GM23338 (cell line): ENCODE results near the gene PSMD6. TPM values are rescaled to one million over a fixed set of nuclear protein-coding genes. Genes with fewer than 3 reads are reported as not detected.

Source experiments
- ATAC-seq: fragments of 200-7000 bp; cut with Tn5 transposase; 3 replicates; pipeline ENCODE4 v1.9.1; 2020
- DNase-seq: peaks from one replicate; pipeline ENCODE4 v3.0.0-alpha.2; 2015; ENCODE audit warnings: low spot score
- H2AFZ ChIP-seq: fragments of 200-600 bp; sonication (generic); 2 replicates; pipeline ENCODE4 v1.8.0; 2016; ENCODE audit warnings: antibody characterized with exemption, mild to moderate bottlenecking, moderate library complexity
- H3F3A ChIP-seq: fragments of 200-600 bp; sonication (generic); replicated peaks from 2 replicates; pipeline ENCODE4 v1.8.0; 2017; ENCODE audit warnings: antibody characterized with exemption, mixed run types, low read depth
- H3K27ac ChIP-seq: fragments of 200-600 bp; sonication (generic); 2 replicates; pipeline ENCODE4 v1.6.1; 2016; ENCODE audit warnings: low read depth
- H3K27me3 ChIP-seq: fragments of 200-600 bp; sonication (generic); 2 replicates; pipeline ENCODE4 v1.8.0; 2016; ENCODE audit warnings: mild to moderate bottlenecking, mixed run types, moderate library complexity; ENCODE audit not compliant: insufficient read depth
- H3K36me3 ChIP-seq: fragments of 200-600 bp; sonication (generic); 2 replicates; pipeline ENCODE4 v1.8.0; 2016; ENCODE audit warnings: mild to moderate bottlenecking; ENCODE audit not compliant: insufficient read depth
- H3K4me1 ChIP-seq: fragments of 200-600 bp; sonication (generic); 2 replicates; pipeline ENCODE4 v1.8.0; 2016; ENCODE audit warnings: mild to moderate bottlenecking, moderate library complexity; ENCODE audit not compliant: insufficient read depth
- H3K4me2 ChIP-seq: fragments of 200-600 bp; sonication (generic); 2 replicates; pipeline ENCODE4 v1.7.1; 2017; ENCODE audit warnings: mixed run types
- H3K4me3 ChIP-seq: fragments of 200-600 bp; sonication (generic); 2 replicates; pipeline ENCODE4 v1.6.1; 2016; ENCODE audit warnings: mixed run types
- H3K79me2 ChIP-seq: fragments of 200-600 bp; sonication (generic); replicated peaks from 2 replicates; pipeline ENCODE4 v1.8.0; 2017; ENCODE audit warnings: mild to moderate bottlenecking; ENCODE audit not compliant: insufficient read depth
- H3K9me2 ChIP-seq: fragments of 200-600 bp; sonication (generic); 2 replicates; pipeline ENCODE4 v1.8.0; 2017; ENCODE audit not compliant: insufficient read depth
- H4K20me1 ChIP-seq: fragments of 200-600 bp; sonication (generic); replicated peaks from 2 replicates; pipeline ENCODE4 v1.8.0; 2017; ENCODE audit warnings: mild to moderate bottlenecking; ENCODE audit not compliant: insufficient read depth
- H3K27ac Mint-ChIP-seq: 2 replicates; pipeline ENCODE4 v1.8.0; 2020; ENCODE audit warnings: inconsistent platforms, mild to moderate bottlenecking, moderate library complexity, mixed read lengths
- H3K27me3 Mint-ChIP-seq: 3 replicates; pipeline ENCODE4 v1.8.0; 2022; ENCODE audit warnings: low read depth, mild to moderate bottlenecking, moderate library complexity, mixed read lengths, inconsistent platforms; ENCODE audit not compliant: insufficient read depth, poor library complexity
- H3K36me3 Mint-ChIP-seq: 3 replicates; pipeline ENCODE4 v1.8.0; 2021; ENCODE audit warnings: low read depth, mild to moderate bottlenecking, inconsistent platforms, moderate library complexity, mixed read lengths
- H3K4me1 Mint-ChIP-seq: 3 replicates; pipeline ENCODE4 v1.8.0; 2020; ENCODE audit warnings: mild to moderate bottlenecking, inconsistent platforms, mixed read lengths
- H3K4me3 Mint-ChIP-seq: 3 replicates; pipeline ENCODE4 v1.8.0; 2021; ENCODE audit warnings: moderate library complexity, mild to moderate bottlenecking, inconsistent platforms, mixed read lengths
- H3K9me3 Mint-ChIP-seq: 3 replicates; pipeline ENCODE4 v1.8.0; 2020; ENCODE audit warnings: moderate library complexity, mild to moderate bottlenecking, inconsistent platforms, mixed read lengths
- JUNB ChIP-seq: IDR thresholded peaks from one replicate; pipeline ENCODE4 v1.6.1; 2016; ENCODE audit warnings: antibody characterized with exemption; ENCODE audit not compliant: unreplicated experiment
- NANOG ChIP-seq: IDR thresholded peaks from 2 replicates; pipeline ENCODE4 v1.6.1; 2016; ENCODE audit warnings: antibody characterized with exemption, borderline replicate concordance
- ZNF331 ChIP-seq: fragments of 250-450 bp; sonication (Bioruptor Pico); IDR thresholded peaks from 2 replicates; pipeline ENCODE4 v1.5.0; 2020; ENCODE audit warnings: low read depth, mild to moderate bottlenecking, moderate library complexity
- polyA plus RNA-seq: library from polyadenylated mRNA; unstranded; fragments of >200 nt; fragmentation: Nextera tagmentation; extraction: Ambion mirVana; gene quantifications from 2 replicates; pipeline ENCODE4 v1.2.1, GENCODE V29; 2016
- total RNA-seq: library from RNA; depleted of rRNA; stranded (reverse); fragments of >200 nt; shearing (Covaris generic); gene quantifications from 2 replicates; pipeline ENCODE4 v1.2.3, GENCODE V29; 2014
- TF ChIP-seq, protein P1 (sequence below), 2 experiments: fragments of 200-600 bp in 1 of 2; sonication (generic) in 1 of 2; conservative IDR thresholded peaks; 2 replicates each; pipeline versions ENCODE4 v1.5.1 to v1.6.1; 2016 to 2017; ENCODE audit warnings: antibody characterized with exemption in 2 of 2, low read depth in 2 of 2, mild to moderate bottlenecking in 2 of 2, moderate library complexity in 1 of 2
- TF ChIP-seq, protein P2 (sequence below): IDR thresholded peaks from one replicate; pipeline ENCODE4 v1.6.1; 2018; ENCODE audit warnings: antibody characterized with exemption; ENCODE audit not compliant: unreplicated experiment
- TF ChIP-seq, protein P3 (sequence below): fragments of 250-450 bp; sonication (Bioruptor Pico); IDR thresholded peaks from 2 replicates; pipeline ENCODE4 v1.5.0; 2020; ENCODE audit warnings: mild to moderate bottlenecking, moderate library complexity

Gene PSMD6
- total and polyA plus RNA-seq, 2 experiments from 2014 or later: 98.1 to 205 TPM

DNA sequence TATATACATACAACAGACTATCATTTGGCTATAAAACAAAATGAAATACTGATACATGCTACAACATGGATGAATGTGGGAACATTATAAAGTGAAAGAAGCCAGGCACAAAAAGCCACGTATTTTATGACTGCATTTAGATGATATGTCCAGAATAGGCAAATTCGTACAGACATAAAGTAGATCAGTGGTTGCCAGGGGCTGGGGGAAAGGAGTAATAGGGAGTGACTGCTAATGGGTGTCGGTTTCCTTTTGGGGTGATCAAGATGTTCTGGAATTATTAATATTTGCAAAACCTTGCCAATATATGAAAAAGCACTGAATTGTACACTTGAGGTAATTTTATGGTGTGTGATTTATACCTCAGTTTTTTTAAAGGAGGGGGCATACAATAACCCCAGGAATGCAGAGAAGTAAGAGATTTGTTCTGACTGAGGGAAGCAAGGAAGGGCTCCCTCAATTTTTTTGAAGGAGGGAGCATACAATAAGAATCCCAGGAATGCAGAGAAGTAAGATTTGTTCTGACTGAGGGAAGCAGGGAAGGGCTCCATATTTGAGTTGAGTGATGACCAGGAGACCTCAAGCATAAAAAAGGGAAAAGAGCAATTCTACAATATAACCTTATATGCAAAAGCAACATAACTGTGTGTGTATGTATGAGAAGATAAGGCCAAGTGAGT, 6.2 kb downstream of the PSMD6 start:
- no peak for ATAC-seq

More for the DNA sequence above, 6.2 kb downstream of the PSMD6 start:
- Mint-ChIP-seq H3K4me1 (peaks cover under 1% of the 10 kb centered on the region; the same call in 2 of the 3 replicates), H3K36me3 (peaks cover 77% of the 10 kb centered on the region), H3K9me3 (no peaks in the 10 kb centered on the region), H3K27ac (no peak overlapping the region), H3K27me3 (peaks cover 2% of the 10 kb centered on the region), H3K4me3 (no peak overlapping the region)
- no peaks in the 10 kb centered on the region for H3K27me3 ChIP-seq
- H3K4me2 ChIP-seq: no peak overlapping the region
- H3K4me3 ChIP-seq: no peak overlapping the region
- H3K27ac ChIP-seq: no peak overlapping the region
- TF ChIP-seq, protein P1, sequence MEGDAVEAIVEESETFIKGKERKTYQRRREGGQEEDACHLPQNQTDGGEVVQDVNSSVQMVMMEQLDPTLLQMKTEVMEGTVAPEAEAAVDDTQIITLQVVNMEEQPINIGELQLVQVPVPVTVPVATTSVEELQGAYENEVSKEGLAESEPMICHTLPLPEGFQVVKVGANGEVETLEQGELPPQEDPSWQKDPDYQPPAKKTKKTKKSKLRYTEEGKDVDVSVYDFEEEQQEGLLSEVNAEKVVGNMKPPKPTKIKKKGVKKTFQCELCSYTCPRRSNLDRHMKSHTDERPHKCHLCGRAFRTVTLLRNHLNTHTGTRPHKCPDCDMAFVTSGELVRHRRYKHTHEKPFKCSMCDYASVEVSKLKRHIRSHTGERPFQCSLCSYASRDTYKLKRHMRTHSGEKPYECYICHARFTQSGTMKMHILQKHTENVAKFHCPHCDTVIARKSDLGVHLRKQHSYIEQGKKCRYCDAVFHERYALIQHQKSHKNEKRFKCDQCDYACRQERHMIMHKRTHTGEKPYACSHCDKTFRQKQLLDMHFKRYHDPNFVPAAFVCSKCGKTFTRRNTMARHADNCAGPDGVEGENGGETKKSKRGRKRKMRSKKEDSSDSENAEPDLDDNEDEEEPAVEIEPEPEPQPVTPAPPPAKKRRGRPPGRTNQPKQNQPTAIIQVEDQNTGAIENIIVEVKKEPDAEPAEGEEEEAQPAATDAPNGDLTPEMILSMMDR (conservative IDR thresholded peaks at IDR 0.05; ENCODE audit: low read depth in 2 of 2): no peak
- TF ChIP-seq, protein P2, sequence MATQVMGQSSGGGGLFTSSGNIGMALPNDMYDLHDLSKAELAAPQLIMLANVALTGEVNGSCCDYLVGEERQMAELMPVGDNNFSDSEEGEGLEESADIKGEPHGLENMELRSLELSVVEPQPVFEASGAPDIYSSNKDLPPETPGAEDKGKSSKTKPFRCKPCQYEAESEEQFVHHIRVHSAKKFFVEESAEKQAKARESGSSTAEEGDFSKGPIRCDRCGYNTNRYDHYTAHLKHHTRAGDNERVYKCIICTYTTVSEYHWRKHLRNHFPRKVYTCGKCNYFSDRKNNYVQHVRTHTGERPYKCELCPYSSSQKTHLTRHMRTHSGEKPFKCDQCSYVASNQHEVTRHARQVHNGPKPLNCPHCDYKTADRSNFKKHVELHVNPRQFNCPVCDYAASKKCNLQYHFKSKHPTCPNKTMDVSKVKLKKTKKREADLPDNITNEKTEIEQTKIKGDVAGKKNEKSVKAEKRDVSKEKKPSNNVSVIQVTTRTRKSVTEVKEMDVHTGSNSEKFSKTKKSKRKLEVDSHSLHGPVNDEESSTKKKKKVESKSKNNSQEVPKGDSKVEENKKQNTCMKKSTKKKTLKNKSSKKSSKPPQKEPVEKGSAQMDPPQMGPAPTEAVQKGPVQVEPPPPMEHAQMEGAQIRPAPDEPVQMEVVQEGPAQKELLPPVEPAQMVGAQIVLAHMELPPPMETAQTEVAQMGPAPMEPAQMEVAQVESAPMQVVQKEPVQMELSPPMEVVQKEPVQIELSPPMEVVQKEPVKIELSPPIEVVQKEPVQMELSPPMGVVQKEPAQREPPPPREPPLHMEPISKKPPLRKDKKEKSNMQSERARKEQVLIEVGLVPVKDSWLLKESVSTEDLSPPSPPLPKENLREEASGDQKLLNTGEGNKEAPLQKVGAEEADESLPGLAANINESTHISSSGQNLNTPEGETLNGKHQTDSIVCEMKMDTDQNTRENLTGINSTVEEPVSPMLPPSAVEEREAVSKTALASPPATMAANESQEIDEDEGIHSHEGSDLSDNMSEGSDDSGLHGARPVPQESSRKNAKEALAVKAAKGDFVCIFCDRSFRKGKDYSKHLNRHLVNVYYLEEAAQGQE: no peak
- TF ChIP-seq NANOG (no peak), ZNF331 (CRISPR knock-in tag) (no peak), JUNB (no peak)
- TF ChIP-seq, protein P3, sequence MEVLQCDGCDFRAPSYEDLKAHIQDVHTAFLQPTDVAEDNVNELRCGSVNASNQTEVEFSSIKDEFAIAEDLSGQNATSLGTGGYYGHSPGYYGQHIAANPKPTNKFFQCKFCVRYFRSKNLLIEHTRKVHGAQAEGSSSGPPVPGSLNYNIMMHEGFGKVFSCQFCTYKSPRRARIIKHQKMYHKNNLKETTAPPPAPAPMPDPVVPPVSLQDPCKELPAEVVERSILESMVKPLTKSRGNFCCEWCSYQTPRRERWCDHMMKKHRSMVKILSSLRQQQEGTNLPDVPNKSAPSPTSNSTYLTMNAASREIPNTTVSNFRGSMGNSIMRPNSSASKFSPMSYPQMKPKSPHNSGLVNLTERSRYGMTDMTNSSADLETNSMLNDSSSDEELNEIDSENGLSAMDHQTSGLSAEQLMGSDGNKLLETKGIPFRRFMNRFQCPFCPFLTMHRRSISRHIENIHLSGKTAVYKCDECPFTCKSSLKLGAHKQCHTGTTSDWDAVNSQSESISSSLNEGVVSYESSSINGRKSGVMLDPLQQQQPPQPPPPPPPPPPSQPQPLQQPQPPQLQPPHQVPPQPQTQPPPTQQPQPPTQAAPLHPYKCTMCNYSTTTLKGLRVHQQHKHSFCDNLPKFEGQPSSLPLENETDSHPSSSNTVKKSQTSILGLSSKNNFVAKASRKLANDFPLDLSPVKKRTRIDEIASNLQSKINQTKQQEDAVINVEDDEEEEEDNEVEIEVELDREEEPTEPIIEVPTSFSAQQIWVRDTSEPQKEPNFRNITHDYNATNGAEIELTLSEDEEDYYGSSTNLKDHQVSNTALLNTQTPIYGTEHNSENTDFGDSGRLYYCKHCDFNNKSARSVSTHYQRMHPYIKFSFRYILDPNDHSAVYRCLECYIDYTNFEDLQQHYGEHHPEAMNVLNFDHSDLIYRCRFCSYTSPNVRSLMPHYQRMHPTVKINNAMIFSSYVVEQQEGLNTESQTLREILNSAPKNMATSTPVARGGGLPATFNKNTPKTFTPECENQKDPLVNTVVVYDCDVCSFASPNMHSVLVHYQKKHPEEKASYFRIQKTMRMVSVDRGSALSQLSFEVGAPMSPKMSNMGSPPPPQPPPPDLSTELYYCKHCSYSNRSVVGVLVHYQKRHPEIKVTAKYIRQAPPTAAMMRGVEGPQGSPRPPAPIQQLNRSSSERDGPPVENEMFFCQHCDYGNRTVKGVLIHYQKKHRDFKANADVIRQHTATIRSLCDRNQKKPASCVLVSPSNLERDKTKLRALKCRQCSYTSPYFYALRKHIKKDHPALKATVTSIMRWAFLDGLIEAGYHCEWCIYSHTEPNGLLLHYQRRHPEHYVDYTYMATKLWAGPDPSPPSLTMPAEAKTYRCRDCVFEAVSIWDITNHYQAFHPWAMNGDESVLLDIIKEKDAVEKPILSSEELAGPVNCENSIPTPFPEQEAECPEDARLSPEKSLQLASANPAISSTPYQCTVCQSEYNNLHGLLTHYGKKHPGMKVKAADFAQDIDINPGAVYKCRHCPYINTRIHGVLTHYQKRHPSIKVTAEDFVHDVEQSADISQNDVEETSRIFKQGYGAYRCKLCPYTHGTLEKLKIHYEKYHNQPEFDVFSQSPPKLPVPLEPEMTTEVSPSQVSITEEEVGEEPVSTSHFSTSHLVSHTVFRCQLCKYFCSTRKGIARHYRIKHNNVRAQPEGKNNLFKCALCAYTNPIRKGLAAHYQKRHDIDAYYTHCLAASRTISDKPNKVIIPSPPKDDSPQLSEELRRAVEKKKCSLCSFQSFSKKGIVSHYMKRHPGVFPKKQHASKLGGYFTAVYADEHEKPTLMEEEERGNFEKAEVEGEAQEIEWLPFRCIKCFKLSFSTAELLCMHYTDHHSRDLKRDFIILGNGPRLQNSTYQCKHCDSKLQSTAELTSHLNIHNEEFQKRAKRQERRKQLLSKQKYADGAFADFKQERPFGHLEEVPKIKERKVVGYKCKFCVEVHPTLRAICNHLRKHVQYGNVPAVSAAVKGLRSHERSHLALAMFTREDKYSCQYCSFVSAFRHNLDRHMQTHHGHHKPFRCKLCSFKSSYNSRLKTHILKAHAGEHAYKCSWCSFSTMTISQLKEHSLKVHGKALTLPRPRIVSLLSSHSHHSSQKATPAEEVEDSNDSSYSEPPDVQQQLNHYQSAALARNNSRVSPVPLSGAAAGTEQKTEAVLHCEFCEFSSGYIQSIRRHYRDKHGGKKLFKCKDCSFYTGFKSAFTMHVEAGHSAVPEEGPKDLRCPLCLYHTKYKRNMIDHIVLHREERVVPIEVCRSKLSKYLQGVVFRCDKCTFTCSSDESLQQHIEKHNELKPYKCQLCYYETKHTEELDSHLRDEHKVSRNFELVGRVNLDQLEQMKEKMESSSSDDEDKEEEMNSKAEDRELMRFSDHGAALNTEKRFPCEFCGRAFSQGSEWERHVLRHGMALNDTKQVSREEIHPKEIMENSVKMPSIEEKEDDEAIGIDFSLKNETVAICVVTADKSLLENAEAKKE (CRISPR knock-in tag): no peak
- DNase-seq: no peak
- H2AFZ ChIP-seq: no peak overlapping the region
- H3K4me1 ChIP-seq: no peaks in the 10 kb centered on the region; the same call in 1 of the 2 replicates
- no peaks in the 10 kb centered on the region for H3K9me2 ChIP-seq
- peaks cover 3% of the 10 kb centered on the region for H4K20me1 ChIP-seq
- peaks cover 23% of the 10 kb centered on the region for H3K79me2 ChIP-seq
- no peaks in the 10 kb centered on the region; the same call in 1 of the 2 replicates for H3F3A ChIP-seq
- peaks cover 44% of the 10 kb centered on the region for H3K36me3 ChIP-seq
